RWPE1 (cell line): ENCODE results near the gene DNLZ.

ENCODE experiments used
- CTCF ChIA-PET: fragments of 350-600 bp; sonication (Branson Sonifier 250); formaldehyde crosslinking; extraction: SDS; loops from one replicate; lab custom pipeline; 2021; lab: Yijun Ruan, JAX
- POLR2A ChIA-PET: fragments of 400-600 bp; formaldehyde crosslinking; extraction: SDS; loops from one replicate; lab custom pipeline; 2020; ENCODE audit warnings: antibody characterized with exemption; ENCODE audit not compliant: low non-redundant PET; lab: Yijun Ruan, JAX
- DNase-seq: peaks from one replicate; pipeline ENCODE4 v3.0.0; 2012; ENCODE audit warnings: low spot score
- H3K27ac ChIP-seq: fragments of 450-650 bp; 2 replicates; pipeline ENCODE4 v1.5.1; 2017
- TF ChIP-seq, protein P1 (sequence below): fragments of 450-650 bp; conservative IDR thresholded peaks from 2 replicates; pipeline ENCODE4 v1.5.1; 2017; ENCODE audit warnings: low read depth, mild to moderate bottlenecking

DNLZ gene

DNA sequence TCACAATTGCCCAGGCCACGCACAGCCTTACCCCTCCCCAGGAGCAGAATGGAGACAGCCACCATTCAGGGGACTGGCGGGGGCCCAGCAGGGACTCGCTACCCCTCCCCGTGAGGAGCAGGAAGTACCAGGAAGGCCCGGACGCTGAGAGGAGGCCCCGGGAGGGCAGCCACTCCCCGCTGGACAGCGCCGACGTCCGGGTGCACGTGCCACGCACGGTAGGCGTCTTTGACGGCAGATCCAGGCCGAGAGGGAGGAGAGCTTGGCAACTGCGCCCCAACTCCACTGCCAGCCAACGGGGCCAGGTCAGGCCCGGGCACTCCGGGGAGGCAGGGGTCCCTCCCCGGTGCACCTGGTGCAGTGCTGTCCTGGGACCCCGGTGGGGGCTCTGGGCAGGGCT is 14.0 kb downstream of the DNLZ start:
- CTCF ChIA-PET, result interaction anchor here (0.6 kb wide), 1 partner anchor 643 kb away, joined by 3 read pairs; no protein-coding TSS in a partner anchor
- TF ChIP-seq, protein P1, sequence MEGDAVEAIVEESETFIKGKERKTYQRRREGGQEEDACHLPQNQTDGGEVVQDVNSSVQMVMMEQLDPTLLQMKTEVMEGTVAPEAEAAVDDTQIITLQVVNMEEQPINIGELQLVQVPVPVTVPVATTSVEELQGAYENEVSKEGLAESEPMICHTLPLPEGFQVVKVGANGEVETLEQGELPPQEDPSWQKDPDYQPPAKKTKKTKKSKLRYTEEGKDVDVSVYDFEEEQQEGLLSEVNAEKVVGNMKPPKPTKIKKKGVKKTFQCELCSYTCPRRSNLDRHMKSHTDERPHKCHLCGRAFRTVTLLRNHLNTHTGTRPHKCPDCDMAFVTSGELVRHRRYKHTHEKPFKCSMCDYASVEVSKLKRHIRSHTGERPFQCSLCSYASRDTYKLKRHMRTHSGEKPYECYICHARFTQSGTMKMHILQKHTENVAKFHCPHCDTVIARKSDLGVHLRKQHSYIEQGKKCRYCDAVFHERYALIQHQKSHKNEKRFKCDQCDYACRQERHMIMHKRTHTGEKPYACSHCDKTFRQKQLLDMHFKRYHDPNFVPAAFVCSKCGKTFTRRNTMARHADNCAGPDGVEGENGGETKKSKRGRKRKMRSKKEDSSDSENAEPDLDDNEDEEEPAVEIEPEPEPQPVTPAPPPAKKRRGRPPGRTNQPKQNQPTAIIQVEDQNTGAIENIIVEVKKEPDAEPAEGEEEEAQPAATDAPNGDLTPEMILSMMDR, result no peak
- no peak for DNase-seq
- H3K27ac ChIP-seq, result no peak overlapping the region
- POLR2A ChIA-PET, result no interaction called here

DNA sequence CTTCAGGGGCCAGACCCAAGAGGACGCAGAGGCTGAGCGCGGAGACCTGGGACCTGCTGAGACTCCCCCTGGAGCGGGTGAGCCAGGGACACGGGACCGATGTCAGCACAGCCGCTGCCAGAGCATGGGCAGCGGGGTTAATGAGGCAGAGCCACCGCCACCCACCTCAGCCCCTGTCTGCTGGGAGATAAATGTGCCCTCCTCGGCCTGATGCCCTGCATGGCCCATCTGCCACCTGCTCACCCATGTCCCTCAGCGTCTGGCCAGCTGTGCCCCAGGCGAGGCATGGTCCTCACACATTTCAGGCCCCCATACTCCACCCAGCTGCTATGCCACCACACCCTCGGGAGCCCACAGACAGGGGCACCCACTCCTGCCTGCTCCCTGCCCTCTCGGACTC is 14.9 kb downstream of the DNLZ start:
- DNase-seq, result no peak
- CTCF ChIA-PET, result no interaction called here

DNA sequence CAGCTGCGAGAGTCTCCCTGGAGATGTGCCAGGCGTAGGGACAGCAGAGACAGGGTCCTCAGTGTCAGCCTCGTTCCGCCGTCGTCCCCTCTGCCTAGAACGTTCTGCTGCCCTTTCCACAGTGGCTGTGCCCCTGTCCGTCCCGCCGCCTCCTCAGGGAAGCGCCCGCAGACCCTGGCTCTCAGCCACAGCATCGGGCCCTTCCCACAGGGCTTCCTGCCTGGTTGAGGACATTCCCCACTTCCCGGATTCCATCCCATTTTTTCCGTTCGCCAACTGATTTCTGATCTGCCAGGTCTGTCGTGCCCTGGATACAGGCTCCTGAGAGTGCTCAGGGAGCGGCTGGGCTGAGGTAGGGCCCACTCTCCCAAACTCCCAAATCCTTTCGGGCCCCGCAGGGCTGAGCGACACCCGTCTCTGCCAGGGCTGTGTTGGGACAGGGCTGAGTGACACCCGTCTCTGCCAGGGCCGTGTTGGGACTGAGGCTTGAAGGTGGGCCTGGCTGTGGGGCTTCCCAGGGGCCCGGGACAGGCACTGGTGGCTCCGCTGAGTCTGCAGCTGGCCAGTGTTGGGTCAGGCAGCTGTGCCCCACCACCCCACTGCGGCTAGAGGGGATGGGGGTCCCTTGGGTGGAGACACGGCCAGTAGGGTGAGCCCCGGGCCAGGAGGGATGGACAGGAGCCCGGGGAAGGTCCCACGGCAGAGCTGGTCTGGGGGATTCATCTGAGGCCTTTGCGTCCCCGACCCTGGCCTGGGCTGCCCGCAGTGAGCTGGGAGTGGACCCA is 15.9 kb downstream of the DNLZ start:
- TF ChIP-seq, protein P1, result no peak
- POLR2A ChIA-PET, result no interaction called here
- peak overlapping the region; percentile 16 for H3K27ac ChIP-seq
- CTCF ChIA-PET, result interaction anchor here (3.0 kb wide), 1 partner anchor 15 kb away, joined by 23 read pairs; the partner anchor contains the start of gene DNLZ
- DNase-seq, result no peak

More for the DNA sequence above, 14.9 kb downstream of the DNLZ start:
- no peak overlapping the region for H3K27ac ChIP-seq
- POLR2A ChIA-PET, result no interaction called here
- TF ChIP-seq, protein P1, result no peak

DNA sequence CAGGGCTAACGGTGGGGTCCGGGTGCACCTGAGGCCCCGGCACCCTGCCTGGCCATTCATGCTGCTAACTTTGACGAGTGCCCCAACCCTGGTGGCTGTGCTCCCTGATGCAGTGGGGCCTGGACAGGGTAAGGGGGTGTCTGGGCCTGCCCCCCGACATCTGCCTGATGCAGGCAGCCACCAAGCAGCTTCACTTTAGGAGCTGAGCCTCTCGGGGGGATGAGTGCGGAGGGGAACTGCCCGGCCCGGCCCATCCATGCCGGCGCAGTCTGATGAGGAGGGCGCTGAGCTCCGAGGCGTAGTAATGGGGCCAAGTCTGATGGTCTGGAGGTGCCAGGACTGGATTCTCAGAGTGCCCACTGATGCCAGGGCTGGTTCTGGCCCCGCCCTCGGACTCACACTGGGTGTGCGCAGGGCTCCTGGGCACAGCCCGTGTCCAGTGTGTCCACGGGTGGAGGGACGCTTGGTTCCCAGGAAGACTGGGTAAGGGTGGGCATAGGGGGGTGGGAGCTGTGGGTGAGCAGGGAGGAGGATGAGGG is 16.5 kb downstream of the DNLZ start:
- no peak for DNase-seq
- ChIA-PET CTCF (interaction anchor here (3.0 kb wide), 1 partner anchor 16 kb away, joined by 23 read pairs; the partner anchor contains the start of gene DNLZ), POLR2A (no interaction called here)
- peak overlapping the region; percentile 84 for H3K27ac ChIP-seq
- TF ChIP-seq, protein P1, result no peak

DNA sequence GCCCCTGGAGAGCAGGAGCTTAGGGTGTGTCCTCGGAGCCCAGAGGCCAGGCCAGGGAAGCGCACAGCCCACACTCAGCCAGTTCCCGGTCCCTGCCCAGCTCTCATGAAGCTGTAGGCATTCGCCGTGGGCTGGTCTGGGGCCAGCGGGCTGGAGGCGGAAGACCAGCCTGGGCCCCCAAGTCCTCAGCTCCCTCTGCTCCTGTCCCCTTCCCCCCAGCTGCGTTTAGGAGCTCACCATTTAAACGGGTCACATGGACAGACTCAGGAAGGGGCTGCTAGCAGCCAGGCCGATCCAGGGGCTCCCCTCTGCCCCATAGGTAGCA is 17.4 kb downstream of the DNLZ start:
- H3K27ac ChIP-seq, result peak overlapping the region; percentile 84
- CTCF ChIA-PET, result interaction anchor here (0.6 to 3.0 kb wide), 14 partner anchors 10 to 209 kb away, joined by 3 to 23 read pairs (median 3); partner anchors contain the start of gene DNLZ
- TF ChIP-seq, protein P1, result no peak; the same call in 1 of the 2 replicates
- no peak for DNase-seq
- POLR2A ChIA-PET, result interaction anchor here (0.5 to 2.2 kb wide), 2 partner anchors 17 to 33 kb away, joined by 3 to 12 read pairs; no protein-coding TSS in a partner anchor
